ENCODE results near the gene HOXC6.

The HOXC6 gene

GRCh38 chr12:54021432-54022013 lies 6.7 kb upstream of the HOXC6 start:
- TF ChIP-seq POLR2AphosphoS5 (IDR thresholded peaks at IDR 0.05; ENCODE audit: low read depth) (no peak), REST (IDR thresholded peaks at IDR 0.05; ENCODE audit: insufficient replicate concordance, low read depth) (no peak), SPI1 (IDR thresholded peaks at IDR 0.05; ENCODE audit: borderline replicate concordance, low read depth) (no peak), CTCF (IDR thresholded peaks at IDR 0.05; ENCODE audit: insufficient read depth, low read length) (no peak), GABPA (IDR thresholded peaks at IDR 0.05; ENCODE audit: low read depth) (no peak)
- Histone ChIP-seq H3K27me3 (ENCODE audit: insufficient read depth, poor library complexity, severe bottlenecking) (peaks cover 13% of the 10 kb centered on the region), H3K27ac (replicated peaks) (no peak overlapping the region), H3K4me3 (replicated peaks; ENCODE audit: insufficient read depth, low read length) (no peak overlapping the region)
- DNase-seq (ENCODE audit: low read depth in 1 of 2, low spot score in 1 of 2) = no peak

- no peak for DNase-seq (ENCODE audit: low read depth in 1 of 2, low spot score in 1 of 2)
- Histone ChIP-seq H3K4me3 (replicated peaks; ENCODE audit: insufficient read depth, low read length) (no peak overlapping the region), H3K27ac (replicated peaks) (no peak overlapping the region), H3K27me3 (ENCODE audit: insufficient read depth, poor library complexity, severe bottlenecking) (peaks cover 10% of the 10 kb centered on the region)
- TF ChIP-seq REST (IDR thresholded peaks at IDR 0.05; ENCODE audit: insufficient replicate concordance, low read depth) = no peak
- TF ChIP-seq GABPA (IDR thresholded peaks at IDR 0.05; ENCODE audit: low read depth) = no peak
- no peak for TF ChIP-seq SPI1 (IDR thresholded peaks at IDR 0.05; ENCODE audit: borderline replicate concordance, low read depth)
- TF ChIP-seq POLR2AphosphoS5 (IDR thresholded peaks at IDR 0.05; ENCODE audit: low read depth) = no peak
- no peak for TF ChIP-seq CTCF (IDR thresholded peaks at IDR 0.05; ENCODE audit: insufficient read depth, low read length)
These were observed 5.0 kb upstream of the HOXC6 start for GRCh38 chr12:54022960-54023884.

- Histone ChIP-seq H3K27me3 (ENCODE audit: insufficient read depth, poor library complexity, severe bottlenecking) (peaks cover 19% of the 10 kb centered on the region), H3K4me3 (replicated peaks; ENCODE audit: insufficient read depth, low read length) (no peak overlapping the region), H3K27ac (replicated peaks) (no peak overlapping the region)
- DNase-seq (ENCODE audit: low read depth in 1 of 2, low spot score in 1 of 2) = no peak
- TF ChIP-seq SPI1 (IDR thresholded peaks at IDR 0.05; ENCODE audit: borderline replicate concordance, low read depth) (no peak), CTCF (IDR thresholded peaks at IDR 0.05; ENCODE audit: insufficient read depth, low read length) (no peak), REST (IDR thresholded peaks at IDR 0.05; ENCODE audit: insufficient replicate concordance, low read depth) (no peak), GABPA (IDR thresholded peaks at IDR 0.05; ENCODE audit: low read depth) (no peak), POLR2AphosphoS5 (IDR thresholded peaks at IDR 0.05; ENCODE audit: low read depth) (no peak)
These were observed 4.1 kb upstream of the HOXC6 start for GRCh38 chr12:54024127-54024526.
